GM18520 (cell line): ENCODE data around the gene SMS.

Experiments used
- ATAC-seq: cut with Tn5 transposase; IDR thresholded peaks from one replicate; pipeline ENCODE4 v1.9.1; 2021; ENCODE audit not compliant: unreplicated experiment

SMS gene

DNA sequence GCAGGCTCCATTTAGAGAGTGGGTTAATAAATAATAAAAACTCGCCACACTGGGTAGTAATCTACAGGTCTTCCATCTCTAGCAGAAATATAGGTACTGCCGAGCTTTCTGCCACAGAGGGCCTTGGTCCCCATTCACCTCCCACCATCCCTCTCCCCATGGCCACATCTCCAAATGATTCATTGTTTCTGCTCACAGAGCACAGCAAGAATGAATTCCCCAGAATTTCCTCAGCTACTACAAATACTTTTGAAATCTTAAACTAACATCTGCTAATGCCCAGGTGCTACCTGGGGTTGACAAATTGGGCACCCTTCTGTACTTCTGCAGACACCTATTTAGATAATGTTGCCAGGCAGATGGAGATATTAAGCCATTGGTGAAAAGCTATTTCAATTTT, 96.7 kb downstream of the SMS start:
- no peak for ATAC-seq

DNA sequence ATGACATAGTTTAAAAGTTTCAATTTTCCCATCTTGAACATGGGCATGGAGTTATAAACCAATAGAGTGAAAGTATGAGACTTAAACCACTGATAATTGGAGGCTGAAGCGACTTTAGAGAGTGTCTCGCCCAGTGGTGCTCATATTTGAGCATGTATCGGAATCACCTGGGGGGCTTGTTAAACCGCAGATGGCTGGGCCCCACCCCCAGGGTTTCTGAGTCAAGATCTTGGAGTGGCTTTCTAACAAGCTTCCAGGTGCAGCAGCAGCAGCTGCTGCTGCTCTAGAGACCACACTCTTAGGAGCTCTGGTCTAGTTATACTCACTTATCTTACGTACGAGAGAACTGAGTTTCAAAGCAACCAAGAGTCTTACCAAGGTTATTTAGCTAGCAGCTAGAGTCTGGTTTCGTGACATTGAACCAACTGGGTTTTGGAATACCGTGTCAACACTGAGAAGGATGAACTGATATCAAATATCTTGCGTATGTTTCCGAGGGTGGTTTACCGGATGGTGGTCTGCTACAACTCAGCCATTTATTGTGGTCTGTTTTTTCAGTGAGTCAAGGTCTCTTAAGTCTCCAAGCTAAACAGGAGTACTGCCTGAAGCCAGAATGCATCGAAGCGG, 97.5 kb downstream of the SMS start:
- ATAC-seq: no peak

DNA sequence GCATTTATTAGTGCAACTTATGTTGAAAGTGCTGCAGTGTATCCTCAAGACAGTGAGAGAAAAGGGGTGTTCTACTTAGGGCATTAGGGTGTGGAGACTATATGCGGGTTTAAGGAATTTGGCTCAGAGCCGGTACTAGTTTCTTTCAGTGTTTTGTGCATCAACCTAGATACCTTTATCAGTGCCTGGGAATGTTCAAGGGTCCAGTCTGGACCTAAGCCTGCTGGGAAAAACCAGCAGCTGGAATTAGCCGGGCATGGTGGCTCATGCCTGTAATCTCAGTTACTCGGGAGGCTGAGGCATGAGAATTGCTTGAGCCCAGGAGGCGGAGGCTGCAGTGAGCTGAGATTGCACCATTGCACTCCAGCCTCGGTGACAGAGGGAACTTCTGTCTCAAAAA, 99.0 kb downstream of the SMS start:
- no peak for ATAC-seq

DNA sequence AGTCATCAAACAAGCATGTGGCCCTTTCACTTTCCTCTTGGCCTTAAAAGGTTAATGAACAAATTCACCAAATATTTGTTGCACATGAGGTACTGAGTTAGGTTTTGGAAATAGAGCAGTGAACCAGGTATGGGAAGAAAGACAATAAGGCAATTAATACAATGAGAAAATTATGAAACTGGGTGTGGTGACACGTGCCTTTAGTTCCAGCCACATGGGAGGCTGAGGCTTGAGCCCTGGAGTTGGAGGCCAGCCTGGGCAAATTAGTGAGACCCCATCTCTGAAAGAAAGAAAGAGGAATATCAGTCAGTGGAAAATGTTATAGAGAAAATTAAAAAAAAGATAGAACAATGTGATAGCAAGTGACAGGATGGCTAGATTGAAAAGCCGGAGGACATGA, 99.7 kb downstream of the SMS start:
- no peak for ATAC-seq

DNA sequence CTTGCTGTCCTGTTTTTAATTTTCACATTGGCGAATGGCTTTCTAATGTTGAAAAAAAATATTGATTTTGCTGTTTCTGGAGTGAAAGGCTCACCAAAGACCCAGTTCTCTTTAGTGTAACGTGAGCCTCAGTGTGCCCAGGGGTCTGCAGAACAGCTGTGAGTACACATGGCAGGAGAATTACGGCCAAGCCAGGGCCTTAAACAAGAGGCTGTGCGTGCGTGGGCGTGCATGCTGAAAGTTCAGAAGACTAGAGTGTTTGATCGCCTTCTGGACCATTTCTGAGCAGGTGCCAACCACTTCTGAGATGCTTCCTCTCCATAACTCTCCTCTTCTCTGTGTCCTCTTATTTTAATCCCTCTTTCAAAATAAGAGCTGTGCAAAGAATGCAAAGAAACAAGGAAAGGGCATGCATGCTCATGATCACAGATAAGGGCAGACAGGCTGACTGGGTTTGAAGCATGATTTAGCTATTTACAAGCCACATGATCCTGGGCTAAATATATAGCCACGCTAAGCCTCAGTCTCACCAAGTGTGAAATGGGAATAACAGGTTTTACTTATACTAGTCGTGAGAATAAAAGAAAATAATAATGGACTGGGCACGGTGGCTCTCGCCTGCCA, 101.5 kb downstream of the SMS start:
- ATAC-seq: no peak

DNA sequence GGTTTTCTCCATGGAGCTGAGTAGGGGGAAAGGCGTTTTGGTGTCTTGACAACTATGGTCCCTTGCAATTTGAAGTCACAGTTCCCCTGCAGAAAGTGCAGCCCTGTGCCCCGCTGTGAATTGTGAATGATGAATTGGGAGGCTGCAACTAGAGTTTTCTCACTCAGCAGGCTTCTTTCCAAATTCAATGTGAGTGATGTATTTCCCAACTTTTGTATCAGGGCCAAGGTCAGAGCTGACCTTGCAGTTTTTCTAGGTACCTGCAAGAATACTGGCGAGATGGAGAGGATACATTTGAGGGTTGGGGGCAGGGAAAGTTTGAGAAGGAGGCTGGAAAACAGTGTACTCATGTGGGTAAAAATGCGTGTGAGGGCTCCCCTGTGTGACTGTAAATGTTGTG, 103.4 kb downstream of the SMS start:
- no peak for ATAC-seq
